SH-SY5Y (cell line): ENCODE measurements around the gene TPRA1.

Experiments
- GATA2 ChIP-seq: IDR thresholded peaks from 2 replicates; pipeline ENCODE4 v1.6.1; 2011; ENCODE audit warnings: mild to moderate bottlenecking, low read depth, low read length
- GATA3 ChIP-seq: IDR thresholded peaks from 2 replicates; pipeline ENCODE4 v1.6.1; 2011; ENCODE audit warnings: low read depth, mild to moderate bottlenecking, low read length, moderate library complexity

The TPRA1 gene

GRCh38 chr3:127545711-127546457 is 44.6 kb downstream of the TPRA1 start:
- TF ChIP-seq GATA2, result no peak
- TF ChIP-seq GATA3, result no peak

GRCh38 chr3:127545216-127545615 is 45.3 kb downstream of the TPRA1 start:
- TF ChIP-seq GATA3 (no peak), GATA2 (no peak)

GRCh38 chr3:127544803-127545201 is 45.7 kb downstream of the TPRA1 start:
- TF ChIP-seq GATA2 (no peak), GATA3 (no peak)

- no peak for TF ChIP-seq GATA2
- no peak for TF ChIP-seq GATA3
Observed at GRCh38 chr3:127544192-127544802, 46.2 kb downstream of the TPRA1 start.

GRCh38 chr3:127543441-127543840 is 47.1 kb downstream of the TPRA1 start:
- TF ChIP-seq GATA3 (no peak), GATA2 (no peak)

GRCh38 chr3:127542441-127542952 is 48.0 kb downstream of the TPRA1 start:
- no peak for TF ChIP-seq GATA3
- no peak for TF ChIP-seq GATA2

GRCh38 chr3:127541320-127541719 is 49.2 kb downstream of the TPRA1 start:
- TF ChIP-seq GATA3 (no peak), GATA2 (no peak)

- no peak for TF ChIP-seq GATA3
- no peak for TF ChIP-seq GATA2
Observed at GRCh38 chr3:127539366-127540060, 51.0 kb downstream of the TPRA1 start.

- no peak for TF ChIP-seq GATA2
- TF ChIP-seq GATA3, result no peak
Observed at GRCh38 chr3:127538569-127538968, 52.0 kb downstream of the TPRA1 start.

GRCh38 chr3:127536830-127537812 is 53.4 kb downstream of the TPRA1 start:
- TF ChIP-seq GATA2, result no peak
- no peak for TF ChIP-seq GATA3

GRCh38 chr3:127535901-127536829 is 54.4 kb downstream of the TPRA1 start:
- TF ChIP-seq GATA3, result no peak
- TF ChIP-seq GATA2, result no peak

- TF ChIP-seq GATA2 (no peak), GATA3 (no peak)
Observed at GRCh38 chr3:127535106-127535785, 55.3 kb downstream of the TPRA1 start.

GRCh38 chr3:127534564-127534963 is 56.0 kb downstream of the TPRA1 start:
- TF ChIP-seq GATA3 (no peak), GATA2 (no peak)
